HK-2 (cell line): ENCODE results near the gene ARSI.

ENCODE experiments used
- DNase-seq: peaks from one replicate; pipeline ENCODE4 v3.0.0-alpha.2; 2018; ENCODE audit not compliant: unreplicated experiment

ARSI gene

GRCh38 chr5:150309101-150309885 is 6.6 kb upstream of the ARSI start:
- no peak for DNase-seq

- no peak for DNase-seq
These were observed 5.1 kb upstream of the ARSI start for GRCh38 chr5:150307617-150308426.

GRCh38 chr5:150306775-150307174 is 4.1 kb upstream of the ARSI start:
- DNase-seq: no peak

- DNase-seq: no peak
These were observed 2.9 kb upstream of the ARSI start for GRCh38 chr5:150305557-150305956.

GRCh38 chr5:150305095-150305494 is 2.4 kb upstream of the ARSI start:
- DNase-seq: no peak

- no peak for DNase-seq
These were observed 1.9 kb upstream of the ARSI start for GRCh38 chr5:150304481-150305081.

- DNase-seq: no peak
These were observed 1.1 kb upstream of the ARSI start for GRCh38 chr5:150303660-150304386.

DNA sequence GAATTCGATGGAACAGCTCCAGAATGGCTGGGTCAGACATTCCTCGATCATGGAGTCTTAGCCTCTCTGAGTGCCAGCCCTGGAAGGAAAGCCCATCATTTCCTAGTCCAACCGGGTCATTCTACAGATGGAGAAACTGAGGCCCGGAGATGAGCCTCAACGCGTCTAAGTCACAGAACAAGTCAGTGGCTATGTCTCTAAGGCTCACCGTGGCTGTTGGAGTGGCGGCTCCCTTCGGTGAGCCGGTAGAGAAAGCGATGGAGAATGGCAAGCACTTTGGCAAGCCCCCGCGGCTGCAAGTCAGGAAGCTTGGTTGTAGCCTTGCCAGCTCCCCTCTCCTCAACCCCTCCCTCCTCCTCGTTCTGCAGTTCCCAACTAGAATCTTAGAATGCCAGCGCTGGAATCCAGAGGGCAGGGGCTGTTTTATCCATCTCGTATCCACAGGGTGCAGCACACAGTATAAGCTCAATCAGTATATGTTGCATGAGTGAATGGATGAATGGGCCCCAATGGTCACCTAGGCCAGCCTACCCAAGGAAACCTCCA is 438 bp upstream of the ARSI start:
- no peak for DNase-seq

- DNase-seq: no peak
These were observed 804 bp downstream of the ARSI start for GRCh38 chr5:150301901-150302300.

GRCh38 chr5:150301170-150301505 is 1.6 kb downstream of the ARSI start:
- DNase-seq: no peak

GRCh38 chr5:150300496-150301169 is 2.1 kb downstream of the ARSI start:
- no peak for DNase-seq

DNA sequence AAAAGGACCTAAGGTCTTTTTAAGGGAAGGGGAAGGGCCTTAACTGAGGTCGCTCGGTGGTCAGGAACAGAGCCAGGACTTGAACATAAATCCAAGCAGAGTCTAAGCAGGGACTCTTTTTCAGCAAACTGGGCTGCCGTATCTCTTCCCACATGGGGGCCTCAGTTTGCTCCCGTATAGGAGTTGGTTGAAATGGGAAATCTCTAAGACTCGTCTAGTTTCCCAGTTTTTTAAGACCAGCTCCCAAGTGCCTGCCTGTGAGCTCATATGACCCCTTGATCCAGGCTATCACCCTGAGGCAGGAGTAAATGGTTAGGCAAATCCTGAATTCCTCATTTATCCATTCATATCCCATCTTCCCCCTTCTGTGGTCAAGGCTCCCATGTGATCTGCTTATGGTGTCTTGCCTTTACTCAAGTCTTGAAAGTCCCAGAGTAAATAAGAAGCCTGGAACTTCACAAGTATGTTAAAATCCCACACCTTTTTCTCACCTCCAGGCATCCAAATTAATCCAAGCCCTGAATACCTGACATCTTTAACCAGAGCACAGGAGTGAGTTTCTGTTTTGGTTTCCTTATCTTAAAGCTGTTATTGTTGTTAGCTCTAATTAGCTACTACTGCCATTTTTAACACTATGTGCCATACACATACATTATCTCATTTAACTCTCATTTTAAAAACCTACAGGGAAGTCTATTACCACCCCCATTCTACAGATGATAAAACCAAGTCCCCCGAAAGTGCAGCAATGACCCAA is 3.0 kb downstream of the ARSI start:
- DNase-seq: no peak

DNA sequence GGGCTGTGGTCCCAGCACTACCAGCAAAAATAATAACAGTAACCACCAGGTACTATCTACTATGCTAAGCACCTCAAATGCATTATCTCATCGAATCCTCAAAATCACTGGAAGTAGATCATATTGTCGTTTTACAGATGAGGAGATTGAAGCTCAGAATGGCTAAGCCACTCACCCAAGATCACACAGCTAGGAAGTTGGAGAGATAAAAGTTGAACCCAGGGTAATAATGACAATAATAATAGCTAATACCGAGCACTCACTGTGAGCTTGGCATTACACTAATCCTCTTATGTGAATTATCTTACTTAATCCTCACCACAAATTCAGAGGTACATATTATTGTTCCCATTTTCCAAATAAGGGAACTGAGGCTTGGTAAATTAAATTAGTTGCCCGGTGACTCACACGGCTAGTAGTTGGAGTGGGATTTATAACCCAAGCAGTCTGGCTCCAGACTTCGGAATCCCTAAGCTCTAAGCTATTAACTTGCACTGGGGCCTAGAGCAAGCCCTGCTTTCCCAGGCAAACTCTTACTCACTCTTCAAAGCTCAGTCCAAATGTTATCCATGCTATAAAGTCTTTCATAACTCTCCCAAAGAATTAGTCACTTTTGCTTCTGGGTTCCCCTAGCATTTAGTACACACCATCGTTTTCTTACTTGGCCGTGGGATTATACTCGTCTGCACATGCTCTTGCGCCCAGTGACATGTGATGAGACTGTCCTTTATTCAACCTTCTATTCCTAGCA is 3.8 kb downstream of the ARSI start:
- no peak for DNase-seq

GRCh38 chr5:150297934-150298595 is 4.6 kb downstream of the ARSI start:
- no peak for DNase-seq

DNA sequence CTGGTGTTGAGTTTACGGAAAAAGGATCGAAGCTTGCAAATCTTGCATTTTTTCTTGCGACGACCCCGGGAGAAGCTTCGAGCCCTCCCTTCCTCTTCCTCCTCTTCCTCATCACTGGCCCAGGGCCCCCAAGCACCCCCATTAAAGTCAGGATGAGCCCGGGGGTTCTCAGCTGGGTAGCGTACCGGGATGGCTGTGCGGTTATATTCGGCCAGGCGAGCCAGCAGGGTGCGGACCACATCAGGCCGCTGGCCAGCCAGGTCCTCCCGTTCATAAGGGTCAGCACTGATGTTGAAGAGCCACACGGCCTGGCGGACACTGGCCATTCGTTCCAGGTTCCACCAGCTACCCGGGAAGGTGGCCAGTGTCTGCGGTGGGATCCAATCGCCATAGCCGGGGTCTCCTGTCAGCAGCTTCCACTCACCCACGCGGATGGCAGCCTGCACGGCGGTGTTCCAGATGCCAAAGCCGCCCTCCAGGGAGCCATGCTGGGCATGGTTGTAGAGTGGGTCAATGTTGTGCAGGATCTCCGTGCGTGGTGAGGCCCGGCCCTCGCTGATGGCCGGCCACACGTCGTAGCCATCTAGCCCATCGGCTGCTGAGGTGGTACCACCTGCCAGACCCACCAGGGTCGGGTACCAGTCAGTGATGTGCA is 5.3 kb downstream of the ARSI start:
- no peak for DNase-seq

GRCh38 chr5:150296496-150296895 is 6.2 kb downstream of the ARSI start:
- no peak for DNase-seq

DNA sequence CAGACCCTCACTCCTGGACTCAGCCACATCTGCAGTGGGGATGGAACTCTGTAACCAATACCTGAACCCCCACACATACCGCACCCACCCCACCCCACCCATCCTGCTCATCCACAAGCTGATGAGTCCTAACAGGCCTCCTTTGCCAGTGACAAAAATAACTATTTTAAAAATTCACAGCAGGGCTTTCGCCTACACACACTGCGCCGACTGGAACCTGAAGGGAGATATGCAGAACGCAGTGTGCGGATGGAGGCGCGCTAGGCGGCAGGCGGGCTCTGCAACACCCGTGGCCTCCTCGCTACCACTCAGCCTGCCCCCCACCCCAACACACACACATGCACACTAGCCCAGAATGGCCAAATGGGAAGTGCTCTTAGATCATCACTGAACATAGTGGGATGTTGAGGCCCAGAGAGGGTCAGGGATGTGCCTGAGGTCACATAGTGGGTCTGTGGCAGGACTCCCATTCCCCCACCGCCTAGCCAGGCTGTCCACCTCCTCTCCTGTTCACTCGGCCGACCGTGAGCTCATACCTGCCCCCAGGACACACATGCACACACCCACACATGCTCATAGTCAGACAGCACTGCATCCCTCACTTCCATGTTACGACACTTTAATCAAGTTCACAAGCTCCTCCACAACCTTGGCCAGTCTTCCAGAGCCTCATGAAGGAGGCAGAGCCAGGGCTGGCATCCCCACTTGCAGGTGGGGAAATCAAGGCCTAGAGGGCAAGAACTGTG is 6.8 kb downstream of the ARSI start:
- no peak for DNase-seq

- DNase-seq: peak; percentile 63
These were observed 7.5 kb downstream of the ARSI start for GRCh38 chr5:150295172-150295634.
